GM23338 (cell line): Measurements from ENCODE around the gene OIT3. TPM values are rescaled to one million over a fixed set of nuclear protein-coding genes. Genes with fewer than 3 reads are reported as not detected.

Experiments used
- ATAC-seq: fragments of 200-7000 bp; cut with Tn5 transposase; 3 replicates; pipeline ENCODE4 v1.9.1; 2020
- DNase-seq: peaks from one replicate; pipeline ENCODE4 v3.0.0-alpha.2; 2015; ENCODE audit warnings: low spot score
- H2AFZ ChIP-seq: fragments of 200-600 bp; sonication (generic); 2 replicates; pipeline ENCODE4 v1.8.0; 2016; ENCODE audit warnings: antibody characterized with exemption, mild to moderate bottlenecking, moderate library complexity
- H3F3A ChIP-seq: fragments of 200-600 bp; sonication (generic); replicated peaks from 2 replicates; pipeline ENCODE4 v1.8.0; 2017; ENCODE audit warnings: antibody characterized with exemption, mixed run types, low read depth
- H3K27ac ChIP-seq: fragments of 200-600 bp; sonication (generic); 2 replicates; pipeline ENCODE4 v1.6.1; 2016; ENCODE audit warnings: low read depth
- H3K27me3 ChIP-seq: fragments of 200-600 bp; sonication (generic); 2 replicates; pipeline ENCODE4 v1.8.0; 2016; ENCODE audit warnings: mild to moderate bottlenecking, mixed run types, moderate library complexity; ENCODE audit not compliant: insufficient read depth
- H3K36me3 ChIP-seq: fragments of 200-600 bp; sonication (generic); 2 replicates; pipeline ENCODE4 v1.8.0; 2016; ENCODE audit warnings: mild to moderate bottlenecking; ENCODE audit not compliant: insufficient read depth
- H3K4me1 ChIP-seq: fragments of 200-600 bp; sonication (generic); 2 replicates; pipeline ENCODE4 v1.8.0; 2016; ENCODE audit warnings: mild to moderate bottlenecking, moderate library complexity; ENCODE audit not compliant: insufficient read depth
- H3K4me2 ChIP-seq: fragments of 200-600 bp; sonication (generic); 2 replicates; pipeline ENCODE4 v1.7.1; 2017; ENCODE audit warnings: mixed run types
- H3K4me3 ChIP-seq: fragments of 200-600 bp; sonication (generic); 2 replicates; pipeline ENCODE4 v1.6.1; 2016; ENCODE audit warnings: mixed run types
- H3K79me2 ChIP-seq: fragments of 200-600 bp; sonication (generic); replicated peaks from 2 replicates; pipeline ENCODE4 v1.8.0; 2017; ENCODE audit warnings: mild to moderate bottlenecking; ENCODE audit not compliant: insufficient read depth
- H3K9me2 ChIP-seq: fragments of 200-600 bp; sonication (generic); 2 replicates; pipeline ENCODE4 v1.8.0; 2017; ENCODE audit not compliant: insufficient read depth
- H4K20me1 ChIP-seq: fragments of 200-600 bp; sonication (generic); replicated peaks from 2 replicates; pipeline ENCODE4 v1.8.0; 2017; ENCODE audit warnings: mild to moderate bottlenecking; ENCODE audit not compliant: insufficient read depth
- H3K27ac Mint-ChIP-seq: 2 replicates; pipeline ENCODE4 v1.8.0; 2020; ENCODE audit warnings: inconsistent platforms, mild to moderate bottlenecking, moderate library complexity, mixed read lengths
- H3K27me3 Mint-ChIP-seq: 3 replicates; pipeline ENCODE4 v1.8.0; 2022; ENCODE audit warnings: low read depth, mild to moderate bottlenecking, moderate library complexity, mixed read lengths, inconsistent platforms; ENCODE audit not compliant: insufficient read depth, poor library complexity
- H3K36me3 Mint-ChIP-seq: 3 replicates; pipeline ENCODE4 v1.8.0; 2021; ENCODE audit warnings: low read depth, mild to moderate bottlenecking, inconsistent platforms, moderate library complexity, mixed read lengths
- H3K4me1 Mint-ChIP-seq: 3 replicates; pipeline ENCODE4 v1.8.0; 2020; ENCODE audit warnings: mild to moderate bottlenecking, inconsistent platforms, mixed read lengths
- H3K4me3 Mint-ChIP-seq: 3 replicates; pipeline ENCODE4 v1.8.0; 2021; ENCODE audit warnings: moderate library complexity, mild to moderate bottlenecking, inconsistent platforms, mixed read lengths
- H3K9me3 Mint-ChIP-seq: 3 replicates; pipeline ENCODE4 v1.8.0; 2020; ENCODE audit warnings: moderate library complexity, mild to moderate bottlenecking, inconsistent platforms, mixed read lengths
- CREB1 ChIP-seq: fragments of 250-450 bp; sonication (Bioruptor Pico); IDR thresholded peaks from 2 replicates; pipeline ENCODE4 v1.5.0; 2020; ENCODE audit warnings: low read depth, mild to moderate bottlenecking, moderate library complexity
- EZH2 ChIP-seq: fragments of 200-600 bp; sonication (generic); IDR thresholded peaks from one replicate; pipeline ENCODE4 v1.8.0; 2017; ENCODE audit warnings: antibody characterized with exemption, mild to moderate bottlenecking, low read depth; ENCODE audit not compliant: unreplicated experiment
- EZH2phosphoT487 ChIP-seq: fragments of 200-600 bp; sonication (generic); IDR thresholded peaks from one replicate; pipeline ENCODE4 v1.8.1; 2018; ENCODE audit warnings: antibody characterized with exemption; ENCODE audit not compliant: unreplicated experiment
- STAT1 ChIP-seq: IDR thresholded peaks from one replicate; pipeline ENCODE4 v1.6.1; 2016; ENCODE audit warnings: antibody characterized with exemption; ENCODE audit not compliant: unreplicated experiment
- ZNF462 ChIP-seq: fragments of 250-450 bp; sonication (Bioruptor Pico); IDR thresholded peaks from 2 replicates; pipeline ENCODE4 v1.5.0; 2020; ENCODE audit warnings: mild to moderate bottlenecking, moderate library complexity
- polyA plus RNA-seq: library from polyadenylated mRNA; unstranded; fragments of >200 nt; fragmentation: Nextera tagmentation; extraction: Ambion mirVana; gene quantifications from 2 replicates; pipeline ENCODE4 v1.2.1, GENCODE V29; 2016
- total RNA-seq: library from RNA; depleted of rRNA; stranded (reverse); fragments of >200 nt; shearing (Covaris generic); gene quantifications from 2 replicates; pipeline ENCODE4 v1.2.3, GENCODE V29; 2014

The OIT3 gene
- total and polyA plus RNA-seq, 2 experiments from 2014 or later = not detected

GRCh38 chr10:72862957-72863356 is 30.6 kb upstream of the OIT3 start:
- Histone ChIP-seq H3K27ac (no peak overlapping the region), H3K4me3 (no peak overlapping the region), H3K9me2 (no peaks in the 10 kb centered on the region), H3K36me3 (no peaks in the 10 kb centered on the region; the same call in 1 of the 2 replicates), H4K20me1 (no peaks in the 10 kb centered on the region), H2AFZ (no peak overlapping the region), H3K4me1 (no peaks in the 10 kb centered on the region), H3K4me2 (no peak overlapping the region), H3K79me2 (no peaks in the 10 kb centered on the region), H3F3A (no peaks in the 10 kb centered on the region), H3K27me3 (no peaks in the 10 kb centered on the region)
- Mint-ChIP-seq H3K36me3 (peaks cover 6% of the 10 kb centered on the region; the same call in 1 of the 3 replicates), H3K4me3 (no peak overlapping the region), H3K4me1 (no peaks in the 10 kb centered on the region), H3K27ac (no peak overlapping the region), H3K27me3 (peaks cover 3% of the 10 kb centered on the region), H3K9me3 (no peaks in the 10 kb centered on the region; the same call in 2 of the 3 replicates)
- no peak for DNase-seq
- ATAC-seq = no peak
- TF ChIP-seq STAT1 (no peak), ZNF462 (CRISPR knock-in tag) (no peak), EZH2 (no peak), EZH2phosphoT487 (no peak), CREB1 (CRISPR knock-in tag) (no peak)
